HEK293T (cell line): Measurements from ENCODE around the gene LRIG1.

ENCODE experiments used
- ARNT ChIP-seq: fragments of 450-650 bp; IDR thresholded peaks from 2 replicates; pipeline ENCODE4 v1.6.1; 2017; ENCODE audit warnings: mild to moderate bottlenecking
- BHLHE40 ChIP-seq: fragments of 450-650 bp; IDR thresholded peaks from 2 replicates; pipeline ENCODE4 v1.6.1; 2016; ENCODE audit warnings: mild to moderate bottlenecking, moderate library complexity, borderline replicate concordance
- CTBP1 ChIP-seq: fragments of 450-650 bp; IDR thresholded peaks from 2 replicates; pipeline ENCODE4 v1.6.1; 2016; ENCODE audit warnings: borderline replicate concordance
- ELF4 ChIP-seq: fragments of 450-650 bp; IDR thresholded peaks from 2 replicates; pipeline ENCODE4 v1.6.1; 2017; ENCODE audit warnings: antibody characterized with exemption
- FOXA1 ChIP-seq: fragments of 450-650 bp; IDR thresholded peaks from 2 replicates; pipeline ENCODE4 v1.6.1; 2016; ENCODE audit warnings: mild to moderate bottlenecking
- FOXK2 ChIP-seq: fragments of 450-650 bp; IDR thresholded peaks from 2 replicates; pipeline ENCODE4 v1.6.1; 2016; ENCODE audit warnings: mild to moderate bottlenecking
- FOXM1 ChIP-seq: fragments of 450-650 bp; IDR thresholded peaks from 2 replicates; pipeline ENCODE4 v1.6.1; 2017; ENCODE audit warnings: mild to moderate bottlenecking, borderline replicate concordance
- HDGF ChIP-seq: fragments of 450-650 bp; IDR thresholded peaks from 2 replicates; pipeline ENCODE4 v1.6.1; 2017; ENCODE audit warnings: antibody characterized with exemption, borderline replicate concordance
- LEF1 ChIP-seq: fragments of 450-650 bp; IDR thresholded peaks from 2 replicates; pipeline ENCODE4 v1.6.1; 2017; ENCODE audit warnings: mild to moderate bottlenecking, borderline replicate concordance
- NFRKB ChIP-seq: fragments of 450-650 bp; IDR thresholded peaks from 2 replicates; pipeline ENCODE4 v1.6.1; 2016; ENCODE audit warnings: mild to moderate bottlenecking, moderate library complexity
- PKNOX1 ChIP-seq: fragments of 450-650 bp; IDR thresholded peaks from 2 replicates; pipeline ENCODE4 v1.6.1; 2016
- SP1 ChIP-seq: fragments of 450-650 bp; IDR thresholded peaks from 2 replicates; pipeline ENCODE4 v1.6.1; 2017
- SUZ12 ChIP-seq: fragments of 450-650 bp; IDR thresholded peaks from 2 replicates; pipeline ENCODE4 v1.6.1; 2016; ENCODE audit warnings: mild to moderate bottlenecking
- TARDBP ChIP-seq: fragments of 450-650 bp; IDR thresholded peaks from 2 replicates; pipeline ENCODE4 v1.6.1; 2016

- no peak for TF ChIP-seq SUZ12
- no peak for TF ChIP-seq BHLHE40
- TF ChIP-seq PKNOX1, result no peak
- no peak for TF ChIP-seq FOXK2
- TF ChIP-seq TARDBP, result no peak
- no peak for TF ChIP-seq NFRKB
- no peak for TF ChIP-seq LEF1
- TF ChIP-seq FOXM1, result no peak
- TF ChIP-seq CTBP1, result no peak
- no peak for TF ChIP-seq HDGF
- TF ChIP-seq ARNT, result no peak
- no peak for TF ChIP-seq ELF4
- TF ChIP-seq SP1, result no peak
- no peak for TF ChIP-seq FOXA1
Measured at GRCh38 chr3:66441692-66442091, 59.1 kb downstream of the LRIG1 start.
